Activated T-cell treated with anti-CD3 and anti-CD28 coated beads for 48 hours (primary cell): Measurements from ENCODE around the gene DDAH1.
A peak's percentile ranks its signal among the peaks of the same experiment; 100 is the strongest.
"Not testable (repeated sequence)": the region's sequence is repeated elsewhere in the genome, so short reads cannot be mapped to it uniquely, and the experiment has no call there.

Experiments used
- DNase-seq: peaks from one replicate; pipeline ENCODE4 v3.0.0-alpha.2; 2020; ENCODE audit warnings: low read depth

The DDAH1 gene

DNA sequence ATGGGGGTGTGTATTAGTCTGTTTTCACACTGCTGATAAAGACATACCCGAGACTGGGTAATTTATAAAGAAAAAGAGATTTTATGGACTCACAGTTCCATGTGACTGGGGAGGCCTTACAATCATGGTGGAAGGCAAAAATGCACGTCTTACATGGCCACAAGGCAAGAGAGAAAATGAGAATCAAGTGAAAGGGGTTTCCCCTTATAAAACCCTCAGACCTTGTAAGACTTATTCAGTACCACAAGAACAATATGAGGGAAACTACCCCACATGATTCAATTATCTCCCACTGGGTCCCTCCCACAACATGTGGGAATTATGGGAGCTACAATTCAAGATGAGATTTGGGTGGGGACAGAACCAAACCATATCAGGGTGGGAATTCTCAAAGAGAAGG is 5.2 kb upstream of the DDAH1 start:
- not testable (repeated sequence) for DNase-seq

DNA sequence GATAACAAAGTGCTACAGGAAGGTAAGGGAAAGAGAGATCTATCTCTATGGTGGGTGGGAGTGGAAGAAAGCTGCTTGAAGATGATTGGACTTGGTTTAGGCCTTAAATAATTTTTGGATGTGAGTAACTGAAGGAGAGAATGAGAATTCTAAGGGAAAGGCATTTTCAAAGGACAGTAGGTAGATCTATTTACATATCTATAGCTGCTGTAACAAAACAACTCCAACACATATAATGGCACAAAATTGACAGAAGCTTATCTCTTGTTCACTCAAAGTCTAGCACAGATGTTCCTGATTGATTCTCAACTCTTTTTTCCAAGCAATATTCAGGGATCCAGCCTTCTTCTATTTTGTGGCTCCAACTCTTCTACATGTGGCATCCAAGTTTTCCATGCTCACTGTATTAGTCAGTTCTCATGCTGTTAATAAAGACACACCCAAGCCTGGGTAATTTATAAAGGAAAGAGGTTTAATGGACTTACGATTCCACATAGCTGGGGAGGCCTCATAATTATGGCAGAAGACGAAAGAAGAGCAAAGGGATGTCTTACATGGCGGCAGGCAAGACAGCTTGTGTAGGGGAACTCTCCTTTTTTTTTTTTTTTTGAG is 3.1 kb upstream of the DDAH1 start:
- no peak for DNase-seq

DNA sequence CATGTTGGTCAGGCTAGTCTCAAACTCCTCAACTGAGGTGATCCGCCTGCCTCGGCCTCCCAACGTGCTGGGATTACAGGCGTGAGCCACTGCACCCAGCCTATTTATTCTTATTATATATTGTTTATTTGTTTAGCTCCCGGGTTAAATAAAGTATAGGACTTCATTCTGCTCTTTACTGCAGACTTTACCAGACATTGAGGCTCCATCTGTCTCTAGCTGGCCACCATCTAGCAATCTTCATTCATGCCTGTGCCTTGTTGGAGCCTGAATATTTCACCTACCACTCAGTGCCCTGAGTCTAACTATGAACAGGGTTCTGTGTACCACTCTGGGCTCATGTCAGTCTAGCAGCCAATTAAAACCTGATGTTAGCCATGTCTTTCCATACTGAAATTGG is 2.1 kb upstream of the DDAH1 start:
- no peak for DNase-seq

DNA sequence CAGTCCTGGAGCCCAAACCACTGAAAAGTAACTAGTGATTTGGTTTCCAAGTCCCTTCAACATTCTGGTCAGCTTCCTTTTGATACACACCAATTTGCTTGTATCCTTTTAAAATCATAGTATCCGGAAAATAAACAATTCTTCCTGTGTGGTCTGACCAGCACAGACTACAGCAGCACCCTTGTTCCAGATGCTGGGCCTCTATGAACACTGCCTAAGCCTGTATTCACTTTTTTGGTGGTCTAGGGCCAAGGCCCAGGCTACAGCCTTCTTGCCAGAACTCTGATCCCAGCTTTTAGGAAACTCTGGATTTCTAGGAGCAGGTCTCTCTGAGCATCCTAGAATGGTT is 801 bp upstream of the DDAH1 start:
- DNase-seq, result no peak

DNA sequence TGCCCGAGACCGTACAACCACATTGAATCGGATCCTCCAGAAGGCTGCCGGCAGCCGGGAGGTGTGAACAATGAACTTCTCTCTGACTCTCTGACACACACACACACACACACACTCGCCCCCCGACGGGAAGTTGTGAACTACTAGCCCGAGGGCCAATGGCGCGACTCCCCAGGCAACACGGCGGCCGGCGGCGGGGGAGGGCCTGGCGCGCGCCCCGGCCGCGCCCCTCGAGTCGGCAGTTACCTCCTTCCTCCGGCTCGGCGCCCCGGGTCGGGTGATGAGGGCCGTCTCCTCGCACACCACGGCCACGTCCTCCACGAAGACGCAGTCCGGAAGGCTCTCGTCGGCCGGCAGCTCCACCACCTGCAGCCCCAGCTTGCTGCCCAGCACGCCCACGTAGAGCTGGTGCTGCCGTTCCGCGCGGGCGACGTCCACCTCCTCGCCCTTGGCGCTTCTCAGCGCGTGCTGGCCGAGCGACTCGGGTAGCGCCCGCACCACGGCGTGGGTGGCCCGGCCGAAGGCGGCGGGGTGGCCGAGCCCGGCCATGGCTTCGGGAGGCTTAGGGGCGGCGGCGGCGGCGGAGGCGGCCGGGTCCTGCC is 361 bp downstream of the DDAH1 start:
- peak; percentile 11 for DNase-seq

DNA sequence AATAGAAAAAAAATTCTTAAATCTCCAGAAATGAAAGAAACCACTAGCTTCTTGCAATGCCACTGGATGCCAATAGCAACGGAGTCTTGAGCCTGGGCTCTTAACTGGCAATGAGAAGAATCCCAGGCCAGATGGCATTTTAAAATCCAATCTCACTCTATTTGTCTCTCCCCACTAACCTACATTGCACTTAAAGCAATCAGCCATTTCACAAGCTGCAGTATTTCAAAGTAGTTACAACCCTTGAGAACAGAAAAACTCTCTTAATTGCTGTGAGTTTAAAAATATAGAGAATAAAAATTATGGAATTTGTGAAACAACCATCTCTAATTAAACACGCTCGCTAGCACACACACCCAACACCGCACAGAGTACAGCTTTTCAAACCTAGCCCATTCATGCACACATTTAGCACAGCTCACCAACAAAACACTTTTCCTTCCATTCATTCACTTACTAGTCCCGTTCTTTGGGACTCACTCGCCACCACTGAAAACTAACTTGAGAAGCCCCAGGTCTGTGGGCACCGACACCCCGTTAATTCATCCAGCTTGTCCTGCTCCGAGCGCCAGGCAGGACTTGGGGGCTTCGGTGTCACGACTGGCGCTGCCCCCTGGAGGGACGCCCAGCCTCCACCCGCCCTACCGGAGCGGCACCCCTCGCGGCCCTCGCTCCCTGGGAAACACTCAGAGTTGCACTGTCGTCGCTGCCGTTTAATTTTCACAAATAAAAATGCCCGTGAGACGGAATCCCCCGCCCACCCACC is 1.0 kb downstream of the DDAH1 start:
- DNase-seq, result no peak

DNA sequence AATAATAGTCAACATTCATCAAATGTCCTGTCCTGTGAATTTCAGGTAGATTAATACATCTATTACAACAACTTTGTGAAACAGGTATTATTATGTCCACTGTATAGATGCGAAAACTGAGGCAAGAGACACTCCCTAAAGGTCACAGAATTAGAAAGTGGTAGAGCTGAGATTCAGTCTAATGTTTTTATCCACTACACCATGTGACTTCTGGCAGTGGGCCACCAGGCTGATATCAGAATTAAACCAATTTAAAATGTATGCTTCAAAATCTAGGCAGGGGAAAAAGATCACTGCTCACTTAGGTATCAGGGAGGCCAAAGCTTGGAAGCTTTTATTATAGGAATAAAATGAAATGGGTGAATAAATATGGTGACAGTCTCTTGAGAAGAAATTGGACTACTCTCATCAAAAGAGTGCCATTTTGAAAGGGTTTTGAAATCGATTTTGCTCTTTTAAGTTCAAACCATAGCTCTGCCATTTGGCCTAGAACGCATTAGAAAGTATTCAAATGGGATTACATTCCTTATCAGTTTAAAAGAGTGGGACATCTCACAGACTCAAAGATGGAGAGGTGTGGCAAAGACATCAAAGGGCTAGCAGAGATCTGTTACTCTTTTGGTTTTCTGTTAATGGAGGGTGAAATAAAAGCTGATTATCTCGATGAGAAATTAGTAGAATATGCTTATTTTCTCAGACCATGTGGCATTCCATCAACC is 1.9 kb downstream of the DDAH1 start:
- DNase-seq, result no peak

DNA sequence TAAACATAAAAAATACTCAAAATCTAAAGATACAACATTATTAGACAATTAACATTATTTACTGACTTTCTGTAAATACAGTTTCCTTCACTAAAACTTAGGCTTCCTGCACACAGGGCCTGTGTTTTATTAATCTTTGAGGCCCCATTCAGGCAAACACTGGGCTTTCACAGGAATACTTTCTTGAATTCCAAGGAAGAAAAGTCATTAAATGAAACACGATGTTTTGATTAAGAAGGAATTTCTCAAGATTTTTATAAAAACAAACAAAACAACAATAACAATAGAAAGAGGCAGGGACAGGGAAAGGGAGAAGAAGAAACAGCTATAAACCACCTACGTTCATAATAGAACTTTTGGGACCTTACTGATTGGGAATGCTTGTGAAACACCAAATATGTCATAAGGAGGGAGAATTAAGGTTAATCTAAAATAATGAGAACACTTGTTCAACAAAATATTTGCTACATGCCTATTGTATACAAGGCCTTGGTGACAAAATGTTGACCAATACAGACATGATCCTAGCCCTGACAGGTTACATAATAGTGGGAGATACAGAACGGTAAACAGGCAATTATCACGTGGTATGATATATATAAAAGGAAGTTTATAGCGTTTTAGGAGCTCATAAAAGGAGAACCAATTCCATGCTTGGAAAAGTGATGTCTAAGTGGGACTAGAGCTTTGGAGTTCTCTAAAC is 3.6 kb downstream of the DDAH1 start:
- DNase-seq, result no peak

DNA sequence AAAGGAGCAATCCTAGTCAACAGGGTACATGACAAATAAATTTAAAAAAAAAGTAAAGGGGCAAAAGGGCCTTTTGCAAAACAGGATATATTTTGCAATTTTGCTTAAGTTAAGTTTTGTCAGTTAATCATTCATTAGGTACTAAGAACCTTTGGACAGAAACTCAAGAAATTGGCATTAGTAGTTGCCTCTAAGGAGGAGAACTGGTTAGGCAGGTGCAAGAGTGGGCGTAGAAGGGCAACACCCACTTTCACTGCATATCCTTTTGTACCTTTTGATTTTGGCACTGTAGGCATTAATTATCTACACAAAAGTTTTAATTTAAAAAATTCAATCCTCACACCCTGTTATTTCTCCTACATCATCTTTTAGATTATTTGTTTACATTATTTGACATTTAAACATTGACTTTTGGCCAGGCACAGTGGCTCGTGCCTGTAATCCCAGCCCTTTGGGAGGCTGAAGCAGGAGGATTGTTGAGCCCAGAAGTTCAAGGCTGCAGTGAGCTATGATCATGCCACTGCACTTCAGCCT is 4.3 kb downstream of the DDAH1 start:
- no peak for DNase-seq

DNA sequence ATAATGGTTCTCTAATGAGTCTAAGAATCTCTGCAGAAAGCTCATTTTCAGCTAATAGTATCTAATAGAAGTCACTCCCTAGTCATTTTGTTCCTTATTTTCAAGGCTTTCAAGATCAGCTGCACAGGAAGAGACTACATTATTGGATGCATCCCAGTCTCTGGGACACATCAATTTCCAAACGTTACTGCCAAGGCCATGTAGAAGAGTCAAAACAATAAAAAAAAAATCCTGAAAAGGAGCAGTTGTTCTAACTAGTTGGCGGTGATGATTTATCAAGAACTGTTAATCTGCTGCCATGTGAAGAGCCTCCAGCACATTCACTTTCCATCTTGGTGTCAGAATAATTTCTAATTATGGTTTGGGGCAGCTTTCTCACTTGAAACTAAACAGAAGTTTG is 5.7 kb downstream of the DDAH1 start:
- DNase-seq, result no peak

DNA sequence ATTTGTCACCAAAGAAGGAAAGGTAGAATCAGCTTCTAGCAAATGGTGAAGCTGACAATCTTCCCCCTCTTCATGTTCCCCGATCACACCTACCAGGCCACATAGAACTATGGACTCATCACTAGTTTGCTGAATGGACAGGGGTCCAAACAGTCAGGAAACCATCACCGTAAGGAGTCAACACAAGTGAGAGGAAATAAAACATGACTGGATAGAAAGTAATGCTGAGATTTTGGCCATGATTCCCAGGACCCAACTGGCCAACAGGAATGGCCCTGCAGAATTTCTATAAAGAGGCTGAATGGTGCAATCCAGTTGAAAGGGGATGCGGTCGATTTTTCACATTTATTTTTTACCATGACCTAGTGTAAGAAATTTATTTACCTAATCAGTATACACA is 10.7 kb downstream of the DDAH1 start:
- no peak for DNase-seq

DNA sequence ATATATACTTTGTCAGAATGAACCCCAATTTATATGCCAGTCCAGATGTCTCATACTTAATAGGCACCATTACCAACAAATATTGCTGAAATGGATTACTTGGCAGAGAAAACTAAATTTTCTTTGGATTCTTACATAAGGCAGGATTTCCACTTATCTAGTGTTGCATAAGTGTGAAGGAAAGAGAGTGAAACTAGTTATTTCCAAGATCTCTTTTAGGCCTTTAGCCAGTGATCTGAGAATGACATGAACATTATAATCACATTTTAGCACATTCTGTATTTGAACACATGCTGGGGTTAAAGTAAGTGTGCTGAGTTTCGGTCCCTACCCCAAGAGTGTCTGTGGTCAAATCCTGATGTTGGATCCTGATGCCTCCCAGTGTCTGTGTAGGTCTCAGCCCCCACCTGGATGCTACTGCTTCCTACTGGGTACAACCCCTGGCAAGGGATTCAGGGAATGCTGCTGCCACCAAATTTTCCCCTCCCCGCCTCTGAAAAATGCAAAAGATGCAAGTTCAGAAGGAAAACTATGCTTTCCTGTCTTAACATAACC is 11.2 kb downstream of the DDAH1 start:
- no peak for DNase-seq

DNA sequence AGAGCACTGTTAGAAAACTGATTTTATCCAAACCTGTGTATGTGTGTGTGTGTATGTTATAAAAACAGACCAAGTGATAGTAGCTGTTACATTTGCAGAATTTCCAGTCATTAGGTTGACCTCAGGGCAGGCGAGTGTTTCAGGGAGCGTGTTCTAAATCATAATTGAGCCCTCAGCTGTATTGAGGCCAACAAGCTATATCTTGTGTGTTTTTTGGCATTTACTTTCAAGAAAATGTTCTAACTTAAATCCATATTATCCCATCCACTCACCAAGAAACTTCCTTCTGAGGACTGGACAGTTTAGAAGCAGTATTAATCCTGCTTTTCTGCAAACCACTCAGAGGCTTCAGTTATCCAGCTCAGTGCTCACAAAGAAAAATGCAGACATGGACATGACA is 12.0 kb downstream of the DDAH1 start:
- no peak for DNase-seq

DNA sequence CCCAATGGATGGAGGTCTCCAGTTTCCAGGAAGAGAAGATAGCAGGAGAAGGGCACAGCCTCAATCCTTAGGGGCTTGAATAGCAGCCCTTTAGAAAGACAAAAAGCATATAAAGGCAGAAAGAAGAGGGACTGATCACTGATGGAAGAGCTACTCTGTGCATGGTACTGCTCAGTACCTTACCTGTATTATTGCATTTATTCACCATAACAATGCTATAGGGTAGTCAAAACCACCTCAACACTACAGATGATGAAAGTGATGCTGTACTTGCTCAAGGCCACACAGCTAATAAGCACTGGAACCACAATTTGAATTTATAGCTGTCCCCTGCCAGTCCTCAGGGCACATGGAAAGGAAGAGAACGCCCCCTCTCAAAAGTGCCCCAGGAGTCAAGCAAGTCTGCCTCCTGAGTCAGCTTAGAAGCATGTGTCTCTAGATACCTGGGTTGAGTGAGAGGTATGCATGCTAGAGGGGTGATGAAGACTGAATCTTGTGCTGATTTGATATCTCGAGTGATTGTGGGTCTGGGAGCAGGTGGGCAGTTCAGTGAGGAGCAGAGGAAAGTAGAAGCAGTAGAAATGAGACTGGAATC is 13.6 kb downstream of the DDAH1 start:
- DNase-seq, result no peak

DNA sequence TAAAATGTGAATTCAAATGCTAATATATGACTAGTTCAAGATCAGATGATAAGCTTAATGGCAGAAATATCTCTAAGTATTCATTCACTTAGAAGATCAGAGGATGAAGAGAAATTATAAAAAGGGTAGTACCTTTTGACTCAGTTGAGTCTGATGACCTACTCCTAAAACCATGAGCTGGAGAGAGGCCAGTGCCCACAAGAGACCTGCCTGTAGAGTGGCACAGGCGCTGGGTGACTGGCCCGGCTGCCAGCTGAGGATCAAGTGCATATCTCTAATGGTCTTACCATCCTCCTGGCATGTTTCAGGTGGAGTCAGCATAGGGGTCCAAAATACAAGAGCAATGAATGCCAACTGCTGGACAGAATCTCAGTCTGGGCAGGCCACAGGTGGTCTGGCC is 14.1 kb downstream of the DDAH1 start:
- no peak for DNase-seq

DNA sequence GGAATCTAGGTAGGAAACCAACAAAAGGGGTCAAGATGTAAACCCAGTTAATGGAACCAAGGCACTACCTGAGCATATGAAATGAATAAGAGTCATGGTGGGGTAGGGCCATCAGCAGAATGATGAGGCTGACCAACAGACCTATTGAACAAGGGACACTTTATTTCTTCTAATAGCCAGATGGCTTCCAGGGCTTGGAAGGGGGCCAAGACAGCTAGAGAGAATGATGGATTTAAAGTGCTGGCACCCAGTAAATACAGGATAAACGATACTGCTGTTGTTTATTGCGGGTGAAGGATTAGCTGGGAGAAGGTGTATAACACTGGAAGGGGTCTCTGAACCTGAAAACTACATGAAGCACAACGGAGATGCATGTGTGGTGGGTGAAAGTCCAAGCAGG is 15.6 kb downstream of the DDAH1 start:
- DNase-seq, result no peak

DNA sequence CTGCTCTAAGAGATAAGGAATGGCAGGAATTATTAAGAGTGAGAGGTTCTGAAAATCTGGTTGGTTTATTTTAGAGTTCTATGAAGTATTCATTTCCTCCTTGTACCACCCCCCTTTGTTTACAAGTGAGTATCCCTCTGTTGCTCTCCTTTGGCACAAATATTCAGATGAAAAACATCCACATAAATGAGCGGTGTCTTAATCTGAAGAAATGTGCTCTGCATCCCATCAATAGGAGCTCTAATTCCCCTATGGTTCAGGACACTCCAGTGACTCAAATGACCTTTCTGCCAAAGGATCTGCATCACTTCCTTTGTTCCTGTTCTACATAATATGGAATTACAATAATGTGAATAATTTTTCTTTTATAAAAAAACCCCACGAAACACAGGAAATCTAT is 16.6 kb downstream of the DDAH1 start:
- DNase-seq, result no peak

DNA sequence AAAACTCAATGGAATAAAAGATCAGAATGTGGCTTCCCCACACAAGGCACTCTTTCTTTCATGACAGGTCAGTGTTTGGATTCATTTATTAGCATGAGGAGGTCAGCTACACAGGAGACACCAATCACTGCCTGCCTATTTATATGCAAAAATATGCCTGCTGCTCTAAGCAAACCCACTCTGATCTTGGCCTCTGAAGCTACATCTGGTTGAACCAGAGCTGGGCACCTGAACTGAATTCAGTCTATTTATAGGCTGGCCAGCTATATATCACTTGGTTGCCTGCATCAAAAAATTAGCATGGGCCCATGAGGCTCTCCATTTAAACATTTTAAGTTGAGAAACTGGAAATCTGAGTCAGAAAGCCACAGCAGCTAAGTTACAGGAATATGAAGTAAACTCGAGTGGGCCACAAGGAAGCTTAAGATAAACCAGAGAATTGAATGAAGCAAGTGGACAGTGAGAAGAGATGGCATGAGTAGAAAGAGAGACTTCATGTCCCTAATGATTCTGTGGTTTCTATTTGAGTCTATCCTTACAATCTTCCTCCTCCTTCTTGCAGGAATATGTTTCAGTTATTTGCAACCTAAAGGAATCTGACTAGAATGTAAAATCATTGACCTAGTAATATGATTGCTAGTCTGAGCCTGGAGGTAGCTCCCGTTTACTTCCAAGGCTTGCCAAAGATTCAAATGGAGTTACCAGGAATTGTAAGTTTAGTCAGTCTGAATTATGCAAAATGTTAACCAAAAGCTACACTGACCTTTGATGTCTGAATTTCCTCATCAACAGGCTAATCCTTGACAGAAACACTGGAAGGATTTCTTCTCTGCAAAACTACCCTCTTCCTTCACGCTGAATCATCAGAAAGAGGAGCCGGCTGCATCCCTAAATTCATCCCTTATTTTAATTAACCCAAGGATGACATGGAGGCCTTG is 17.7 kb downstream of the DDAH1 start:
- DNase-seq, result no peak

DNA sequence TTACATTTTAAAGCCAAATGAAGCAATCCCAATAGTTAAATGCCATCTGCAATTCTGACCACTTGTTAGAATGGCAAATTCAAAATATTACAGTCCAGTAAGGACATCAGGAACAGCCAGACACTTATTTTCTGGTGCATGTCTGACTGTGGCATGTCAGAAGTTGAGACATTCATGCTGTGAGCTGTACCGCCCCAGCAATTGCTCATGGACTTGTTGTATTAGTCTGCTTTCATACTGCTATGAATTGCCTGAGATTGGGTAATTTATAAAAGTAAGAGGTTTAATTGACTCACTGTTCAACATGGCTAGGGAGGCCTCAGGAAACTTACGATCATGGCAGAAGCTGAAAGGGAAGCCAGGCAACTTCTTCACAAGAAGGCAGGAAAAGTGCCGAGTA is 19.1 kb downstream of the DDAH1 start:
- DNase-seq, result no peak

DNA sequence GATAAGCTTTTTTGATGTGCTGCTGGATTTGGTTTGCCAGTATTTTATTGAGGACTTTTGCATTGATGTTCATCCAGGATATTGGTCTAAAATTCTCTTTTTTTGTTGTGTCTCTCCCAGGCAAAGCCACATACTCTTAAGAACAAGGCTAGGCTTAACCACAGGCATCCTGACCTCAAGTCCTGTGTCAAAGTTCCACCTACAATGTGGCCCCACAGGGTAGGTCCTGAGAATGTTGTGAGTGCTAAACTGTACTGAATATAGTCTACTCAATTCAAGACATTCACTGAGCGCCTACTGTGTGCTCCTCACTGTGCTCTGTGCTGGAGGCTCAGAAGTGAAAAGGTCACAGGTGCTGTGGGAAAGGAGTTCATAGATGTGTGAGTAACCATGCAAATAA is 20.6 kb downstream of the DDAH1 start:
- DNase-seq, result no peak
